ENCODE measurements around the gene TMEM150B. TPM values are rescaled to one million over a fixed set of nuclear protein-coding genes. Genes with fewer than 3 reads are reported as not detected.

Gene TMEM150B, protein sequence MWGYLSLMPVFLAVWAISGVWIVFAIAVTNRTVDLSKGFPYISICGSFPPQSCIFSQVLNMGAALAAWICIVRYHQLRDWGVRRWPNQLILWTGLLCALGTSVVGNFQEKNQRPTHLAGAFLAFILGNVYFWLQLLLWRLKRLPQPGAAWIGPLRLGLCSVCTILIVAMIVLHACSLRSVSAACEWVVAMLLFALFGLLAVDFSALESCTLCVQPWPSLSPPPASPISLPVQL
- not detected in 2 replicates for total RNA-seq (2014; rRNA removed)
- Bru-seq, nascent RNA: not detected
- BruChase-seq, experiment 1, labeled RNA remaining after a 6-hour chase: not detected
- not detected for BruChase-seq, experiment 2, labeled RNA remaining after a 2-hour chase
- long read RNA-seq: 0 reads

GRCh38 chr19:55325172-55325571 lies at the start of gene TMEM150B:
Gene TMEM150B, minus strand, starts transcription at chr19:55325341. Its CDS starts 4,305 bp downstream, at chr19:55321036.
- Histone ChIP-seq H3K4me2 (ENCODE audit: low read length) (no peak within 1 kb of the TSS), H3K9ac (ENCODE audit: low read length) (no peak within 1 kb of the TSS), H3K9me2 (replicated peaks; ENCODE audit: low read length) (no peaks in the 10 kb centered on the region), H3K4me3 (ENCODE audit: low read length) (no peak within 1 kb of the TSS), H3K27ac (ENCODE audit: low read length) (no peak within 1 kb of the TSS), H3K79me2 (ENCODE audit: low read length) (no peaks in the 10 kb centered on the region), H3K36me3 (ENCODE audit: low read depth, low read length) (no peaks in the 10 kb centered on the region), H2AFZ (ENCODE audit: low read length) (no peak within 1 kb of the TSS), H3K9me3 (ENCODE audit: low read length) (no peaks in the 10 kb centered on the region), H3K27me3 (ENCODE audit: low read length) (no peaks in the 10 kb centered on the region), H3F3A (ENCODE audit: low read length, unreplicated experiment) (no peaks in the 10 kb centered on the region), H3K4me1 (ENCODE audit: insufficient read depth, low read length) (peaks cover 9% of the 10 kb centered on the region), H4K20me1 (ENCODE audit: low read length) (no peaks in the 10 kb centered on the region)
- TF ChIP-seq EZH2phosphoT487 (IDR thresholded peaks at IDR 0.05; ENCODE audit: borderline replicate concordance, low read length) (no peak), EZH2 (IDR thresholded peaks at IDR 0.05; ENCODE audit: low read length, unreplicated experiment) (no peak)
- TF ChIP-seq, protein P1, sequence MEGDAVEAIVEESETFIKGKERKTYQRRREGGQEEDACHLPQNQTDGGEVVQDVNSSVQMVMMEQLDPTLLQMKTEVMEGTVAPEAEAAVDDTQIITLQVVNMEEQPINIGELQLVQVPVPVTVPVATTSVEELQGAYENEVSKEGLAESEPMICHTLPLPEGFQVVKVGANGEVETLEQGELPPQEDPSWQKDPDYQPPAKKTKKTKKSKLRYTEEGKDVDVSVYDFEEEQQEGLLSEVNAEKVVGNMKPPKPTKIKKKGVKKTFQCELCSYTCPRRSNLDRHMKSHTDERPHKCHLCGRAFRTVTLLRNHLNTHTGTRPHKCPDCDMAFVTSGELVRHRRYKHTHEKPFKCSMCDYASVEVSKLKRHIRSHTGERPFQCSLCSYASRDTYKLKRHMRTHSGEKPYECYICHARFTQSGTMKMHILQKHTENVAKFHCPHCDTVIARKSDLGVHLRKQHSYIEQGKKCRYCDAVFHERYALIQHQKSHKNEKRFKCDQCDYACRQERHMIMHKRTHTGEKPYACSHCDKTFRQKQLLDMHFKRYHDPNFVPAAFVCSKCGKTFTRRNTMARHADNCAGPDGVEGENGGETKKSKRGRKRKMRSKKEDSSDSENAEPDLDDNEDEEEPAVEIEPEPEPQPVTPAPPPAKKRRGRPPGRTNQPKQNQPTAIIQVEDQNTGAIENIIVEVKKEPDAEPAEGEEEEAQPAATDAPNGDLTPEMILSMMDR (conservative IDR thresholded peaks at IDR 0.05; ENCODE audit: low read depth, low read length): no peak
- CTCF ChIA-PET: no interaction called here
- ATAC-seq (no peak), DNase-seq (no peak)
- POLR2A ChIA-PET (ENCODE audit: unreplicated experiment): no interaction called here
- BruUV-seq (replicated peaks): no TSS peak
- intact Hi-C loops (cut with micrococcal nuclease): no loop called here

DNA sequence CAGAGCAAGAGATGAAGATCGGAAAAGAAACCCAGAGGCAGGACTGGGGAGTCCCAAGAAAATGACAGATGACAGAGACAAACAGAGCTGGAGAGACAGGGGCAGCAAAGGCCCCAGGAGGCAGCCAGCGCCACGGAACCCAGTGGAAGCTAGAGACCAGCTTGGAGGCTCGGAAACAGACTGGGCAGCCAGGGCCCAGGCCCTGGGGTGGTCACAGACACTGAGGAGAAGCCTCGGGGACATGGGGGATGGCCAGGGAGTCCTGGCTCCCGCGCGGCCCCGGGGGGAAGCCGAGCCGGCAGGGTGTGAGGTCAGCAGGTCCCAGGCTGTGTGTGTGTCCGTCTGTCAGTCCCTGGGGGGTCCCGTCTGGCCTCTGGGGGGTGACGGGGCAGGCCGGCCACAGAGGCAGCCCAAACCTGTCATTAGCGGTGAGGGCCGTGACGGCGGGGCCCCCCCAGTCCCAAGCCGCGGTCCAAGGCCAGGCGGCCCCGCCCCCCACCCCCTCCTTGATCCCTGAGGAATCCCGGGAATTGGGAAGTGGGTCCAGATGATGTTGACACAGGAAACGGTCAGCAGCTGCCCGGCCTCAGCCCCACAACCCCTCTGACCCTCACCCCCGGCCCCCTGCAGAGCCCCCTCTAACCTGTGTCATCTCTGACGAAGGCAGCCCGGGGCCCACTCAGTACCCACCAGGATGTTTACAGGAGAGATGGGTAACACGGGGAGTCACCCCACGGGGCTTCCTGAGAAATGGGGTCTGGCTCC lies 49.0 kb upstream of the TMEM150B start:
- BruUV-seq (replicated peaks): no TSS peak
- Histone ChIP-seq H2AFZ (ENCODE audit: low read length) (peak overlapping the region; percentile 17; the same call in 1 of the 2 replicates), H4K20me1 (ENCODE audit: low read length) (no peaks in the 10 kb centered on the region), H3K4me1 (ENCODE audit: insufficient read depth, low read length) (peaks cover 44% of the 10 kb centered on the region), H3K9me2 (replicated peaks; ENCODE audit: low read length) (no peaks in the 10 kb centered on the region), H3K27ac (ENCODE audit: low read length) (peak overlapping the region; percentile 6; the same call in 1 of the 2 replicates), H3K4me3 (ENCODE audit: low read length) (peak overlapping the region; percentile 29; the same call in 1 of the 2 replicates), H3F3A (ENCODE audit: low read length, unreplicated experiment) (peaks cover 5% of the 10 kb centered on the region), H3K4me2 (ENCODE audit: low read length) (peak overlapping the region; percentile 71), H3K9me3 (ENCODE audit: low read length) (no peaks in the 10 kb centered on the region), H3K27me3 (ENCODE audit: low read length) (no peaks in the 10 kb centered on the region), H3K9ac (ENCODE audit: low read length) (no peak overlapping the region), H3K36me3 (ENCODE audit: low read depth, low read length) (no peaks in the 10 kb centered on the region), H3K79me2 (ENCODE audit: low read length) (no peaks in the 10 kb centered on the region)
- intact Hi-C loops (cut with micrococcal nuclease): loop anchor here (5.0 kb wide), 1 partner anchor 72 kb away; no protein-coding TSS in a partner anchor
- DNase-seq (no peak), ATAC-seq (peak; percentile 1)
- TF ChIP-seq EZH2phosphoT487 (IDR thresholded peaks at IDR 0.05; ENCODE audit: borderline replicate concordance, low read length) (no peak), EZH2 (IDR thresholded peaks at IDR 0.05; ENCODE audit: low read length, unreplicated experiment) (no peak)
- TF ChIP-seq, protein P1 (conservative IDR thresholded peaks at IDR 0.05; ENCODE audit: low read depth, low read length): no peak
- POLR2A ChIA-PET (ENCODE audit: unreplicated experiment): no interaction called here
- CTCF ChIA-PET: interaction anchor here (1.0 kb wide), 1 partner anchor 9 kb away, joined by 5 read pairs; no protein-coding TSS in a partner anchor

Data from PC-3 (cell line).